Mesothelial cell of epicardium (in vitro differentiated cells): ENCODE data around the gene UBE4A. TPM values are rescaled to one million over a fixed set of nuclear protein-coding genes. Genes with fewer than 3 reads are reported as not detected.
A peak's percentile ranks its signal among the peaks of the same experiment; 100 is the strongest.

Experiments used
- DNase-seq, 2 experiments: peaks; one replicate each; pipeline ENCODE4 v3.0.0; 2021; ENCODE audit warnings: low spot score in 2 of 2; ENCODE audit not compliant: unreplicated experiment in 2 of 2
- H3K27ac Mint-ChIP-seq: 2 replicates; pipeline ENCODE4 v1.8.0; 2021; ENCODE audit warnings: mixed read lengths
- H3K27me3 Mint-ChIP-seq: 2 replicates; pipeline ENCODE4 v1.8.0; 2021; ENCODE audit warnings: low read depth, mixed read lengths
- H3K36me3 Mint-ChIP-seq: 2 replicates; pipeline ENCODE4 v1.8.0; 2021; ENCODE audit warnings: mixed read lengths
- H3K4me1 Mint-ChIP-seq: 2 replicates; pipeline ENCODE4 v1.8.0; 2021; ENCODE audit warnings: mixed read lengths
- H3K4me3 Mint-ChIP-seq: 2 replicates; pipeline ENCODE4 v1.8.0; 2021; ENCODE audit warnings: mild to moderate bottlenecking, moderate library complexity, mixed read lengths
- H3K9me3 Mint-ChIP-seq: 2 replicates; pipeline ENCODE4 v1.8.0; 2021; ENCODE audit warnings: mixed read lengths
- CTCF ChIP-seq: fragments of 200-600 bp; sonication (generic); IDR thresholded peaks from one replicate; pipeline ENCODE4 v1.5.0; 2021; ENCODE audit warnings: antibody characterized with exemption; ENCODE audit not compliant: unreplicated experiment
- total RNA-seq: library from RNA; stranded (reverse); gene quantifications from 3 replicates; pipeline ENCODE4 v1.2.1, GENCODE V29; 2021

The UBE4A gene
- total RNA-seq, result 40.5 to 41.5 TPM (median 41.5 TPM) in 3 replicates

GRCh38 chr11:118359295-118359958 lies at the start of gene UBE4A:
Gene UBE4A, plus strand, starts transcription at chr11:118359600. Its CDS starts 5,481 bp downstream, at chr11:118365081.
- Mint-ChIP-seq H3K9me3 (no peaks in the 10 kb centered on the region), H3K27me3 (peaks cover 12% of the 10 kb centered on the region), H3K4me3 (peak within 1 kb of the TSS; percentile 98), H3K36me3 (no peaks in the 10 kb centered on the region), H3K27ac (peak within 1 kb of the TSS; percentile 97), H3K4me1 (peaks cover 13% of the 10 kb centered on the region)
- TF ChIP-seq CTCF, result no peak
- peak; percentile 92 to 94 for DNase-seq

- Mint-ChIP-seq H3K4me3 (no peak overlapping the region), H3K36me3 (no peaks in the 10 kb centered on the region), H3K9me3 (no peaks in the 10 kb centered on the region), H3K27ac (no peak overlapping the region), H3K27me3 (peaks cover 66% of the 10 kb centered on the region), H3K4me1 (peaks cover 1% of the 10 kb centered on the region)
- no peak for DNase-seq
- TF ChIP-seq CTCF, result no peak
Measured at GRCh38 chr11:118310271-118310670, 49.1 kb upstream of the UBE4A start.

GRCh38 chr11:118310781-118311485 lies 48.5 kb upstream of the UBE4A start:
- peaks cover 7% of the 10 kb centered on the region for H3K4me1 Mint-ChIP-seq
- TF ChIP-seq CTCF, result no peak
- DNase-seq, result no peak
- no peaks in the 10 kb centered on the region for H3K36me3 Mint-ChIP-seq
- no peak overlapping the region for H3K4me3 Mint-ChIP-seq
- H3K27ac Mint-ChIP-seq, result no peak overlapping the region
- no peaks in the 10 kb centered on the region for H3K9me3 Mint-ChIP-seq
- peaks cover 69% of the 10 kb centered on the region for H3K27me3 Mint-ChIP-seq

GRCh38 chr11:118311518-118311917 lies 47.9 kb upstream of the UBE4A start:
- TF ChIP-seq CTCF, result no peak
- no peaks in the 10 kb centered on the region for H3K36me3 Mint-ChIP-seq
- peaks cover 72% of the 10 kb centered on the region for H3K27me3 Mint-ChIP-seq
- H3K9me3 Mint-ChIP-seq, result no peaks in the 10 kb centered on the region
- H3K4me1 Mint-ChIP-seq, result peaks cover 12% of the 10 kb centered on the region
- H3K27ac Mint-ChIP-seq, result no peak overlapping the region
- no peak overlapping the region for H3K4me3 Mint-ChIP-seq
- DNase-seq, result no peak

GRCh38 chr11:118312328-118312727 lies 47.1 kb upstream of the UBE4A start:
- Mint-ChIP-seq H3K4me1 (peaks cover 14% of the 10 kb centered on the region), H3K27me3 (peaks cover 76% of the 10 kb centered on the region), H3K36me3 (no peaks in the 10 kb centered on the region), H3K4me3 (no peak overlapping the region), H3K27ac (no peak overlapping the region), H3K9me3 (no peaks in the 10 kb centered on the region)
- DNase-seq, result no peak
- TF ChIP-seq CTCF, result no peak
